ENCODE measurements around the gene TP63.

The TP63 gene

GRCh38 chr3:189806171-189806951, 175.2 kb downstream of the TP63 start:
- no peak for DNase-seq (ENCODE audit: low read depth in 2 of 2, low spot score in 1 of 2)

DNA sequence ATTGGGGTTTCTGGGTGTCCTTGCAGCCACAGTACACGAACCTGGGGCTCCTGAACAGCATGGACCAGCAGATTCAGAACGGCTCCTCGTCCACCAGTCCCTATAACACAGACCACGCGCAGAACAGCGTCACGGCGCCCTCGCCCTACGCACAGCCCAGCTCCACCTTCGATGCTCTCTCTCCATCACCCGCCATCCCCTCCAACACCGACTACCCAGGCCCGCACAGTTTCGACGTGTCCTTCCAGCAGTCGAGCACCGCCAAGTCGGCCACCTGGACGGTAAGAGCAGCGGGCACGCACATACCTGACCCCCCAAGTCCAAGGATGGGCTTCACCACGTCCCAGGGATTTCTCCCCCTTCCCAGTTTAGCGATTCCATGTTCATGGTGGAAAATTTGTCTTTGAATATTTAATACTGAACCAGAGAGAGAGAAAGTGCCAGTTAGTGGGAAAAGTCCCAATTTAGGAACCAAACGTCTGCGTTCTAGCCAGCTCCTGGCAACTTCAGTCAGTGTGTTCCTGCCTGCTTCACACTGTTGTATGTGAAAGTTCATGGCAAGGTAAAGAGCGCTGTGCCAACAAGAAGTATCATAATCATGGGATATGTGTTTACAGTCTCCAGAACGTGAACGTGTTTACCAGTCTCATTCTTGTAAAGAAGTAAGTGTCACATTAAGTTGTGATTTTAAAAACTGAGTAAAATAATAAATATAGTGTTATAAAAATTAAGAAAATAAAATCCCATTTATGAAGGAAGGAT, 177.2 kb downstream of the TP63 start:
- no peak for DNase-seq (ENCODE audit: low read depth in 2 of 2, low spot score in 1 of 2)

- DNase-seq (ENCODE audit: low read depth in 2 of 2, low spot score in 1 of 2) = no peak
Observed at GRCh38 chr3:189809583-189809982, 178.4 kb downstream of the TP63 start.

DNA sequence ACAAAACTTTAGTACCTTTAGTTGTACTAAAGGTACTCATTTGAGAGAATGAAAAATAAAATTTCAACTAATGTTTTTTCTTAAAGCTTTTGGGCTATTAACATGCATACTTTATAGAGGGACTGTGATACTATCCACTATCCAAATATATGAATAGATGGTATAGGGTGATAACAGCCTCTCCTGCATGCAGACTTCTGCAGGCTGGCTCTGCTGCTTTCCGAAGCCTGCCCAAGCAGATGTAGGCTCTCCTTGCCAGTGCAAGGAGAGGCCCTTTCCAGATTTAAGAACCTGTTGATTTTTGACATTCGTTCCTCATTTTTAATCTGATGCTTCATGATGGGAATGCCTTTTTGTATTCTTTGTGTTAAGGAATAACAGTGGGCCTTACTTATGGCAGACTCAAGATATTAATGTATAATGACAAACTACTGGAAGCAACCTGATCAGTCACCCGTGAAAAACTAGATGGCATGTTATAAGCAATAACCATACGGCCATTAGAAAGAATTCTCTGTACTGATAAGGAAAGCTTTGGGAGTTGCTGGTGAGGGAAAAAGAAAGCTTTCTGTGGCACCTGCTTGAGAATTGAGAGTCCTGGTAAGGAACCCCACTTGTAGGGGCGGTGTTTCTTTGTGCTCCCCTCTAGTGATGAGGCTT, 181.7 kb downstream of the TP63 start:
- DNase-seq (ENCODE audit: low read depth in 2 of 2, low spot score in 1 of 2) = no peak

GRCh38 chr3:189813647-189814240, 182.6 kb downstream of the TP63 start:
- DNase-seq (ENCODE audit: low read depth in 2 of 2, low spot score in 1 of 2) = no peak

DNA sequence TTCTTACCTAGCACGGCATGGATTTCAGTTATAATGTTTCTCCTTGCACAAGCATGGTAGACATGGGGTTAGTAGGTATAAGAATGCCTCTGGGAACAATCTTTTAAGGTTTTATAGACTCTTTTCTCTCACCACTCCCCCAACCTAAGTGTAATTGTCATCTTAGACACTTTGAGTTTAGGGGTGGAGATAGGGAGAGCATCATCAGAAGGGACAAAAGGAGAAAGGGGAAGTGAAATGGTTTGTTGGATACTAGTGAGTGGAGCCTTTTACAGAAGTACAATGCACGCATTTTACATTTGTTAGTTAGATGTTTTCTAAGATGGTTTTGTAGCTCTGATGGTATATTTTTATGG, 189.2 kb downstream of the TP63 start:
- no peak for DNase-seq (ENCODE audit: low read depth in 2 of 2, low spot score in 1 of 2)

- DNase-seq (ENCODE audit: low read depth in 2 of 2, low spot score in 1 of 2) = no peak
Observed at GRCh38 chr3:189821262-189821661, 190.1 kb downstream of the TP63 start.

- no peak for DNase-seq (ENCODE audit: low read depth in 2 of 2, low spot score in 1 of 2)
Observed at GRCh38 chr3:189822726-189823125, 191.5 kb downstream of the TP63 start.

DNA sequence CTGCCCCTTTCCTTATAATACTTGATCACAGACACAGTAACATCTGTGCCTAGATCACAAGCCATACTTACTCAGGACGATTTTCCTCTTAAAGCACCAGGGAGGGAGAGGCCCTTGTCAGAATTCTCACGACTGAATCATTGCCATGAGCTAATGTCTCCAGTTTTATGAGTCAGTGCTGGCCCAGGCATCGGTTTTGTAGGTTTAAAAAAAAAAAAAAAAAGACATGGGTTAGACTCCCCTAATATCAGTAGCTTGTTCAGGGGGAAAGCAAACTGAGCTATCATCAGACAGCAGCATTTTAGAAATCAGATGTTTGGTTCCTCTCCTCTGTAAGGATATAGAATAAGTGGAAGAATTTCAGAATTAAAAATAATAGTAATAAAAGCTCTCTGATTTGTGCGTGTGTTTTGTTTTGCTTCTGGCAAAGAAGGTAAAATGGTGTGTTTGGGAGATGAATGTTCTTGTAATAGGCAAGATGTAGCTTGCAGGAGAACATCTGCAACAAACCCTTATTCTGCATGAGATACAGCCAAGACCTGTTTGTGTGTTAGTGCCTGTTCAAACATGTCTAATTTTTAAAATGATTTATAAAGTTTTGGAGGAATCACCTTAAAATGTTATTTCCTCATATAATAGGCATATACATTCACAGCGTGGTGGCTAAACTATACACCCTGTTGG, 193.6 kb downstream of the TP63 start:
- DNase-seq (ENCODE audit: low read depth in 2 of 2, low spot score in 1 of 2) = no peak

DNA sequence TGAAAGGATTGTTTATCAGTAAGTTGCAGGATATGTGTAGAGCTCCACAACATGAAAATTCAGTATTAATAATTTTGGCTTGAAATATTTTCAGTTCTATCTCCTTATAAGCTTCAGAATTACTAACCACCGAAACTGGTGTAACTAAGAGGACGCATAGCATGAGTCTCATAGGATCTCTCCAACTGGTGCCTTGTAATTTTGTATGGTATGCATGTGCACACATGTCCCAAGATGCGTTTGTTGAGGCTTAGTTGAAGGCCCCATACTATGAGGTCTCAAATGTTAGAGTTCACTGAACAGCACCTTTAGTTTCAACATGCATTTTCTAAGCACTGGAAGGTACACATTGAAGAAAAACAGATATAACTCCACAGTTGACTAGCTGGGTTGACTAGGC, 195.4 kb downstream of the TP63 start:
- no peak for DNase-seq (ENCODE audit: low read depth in 2 of 2, low spot score in 1 of 2)

DNA sequence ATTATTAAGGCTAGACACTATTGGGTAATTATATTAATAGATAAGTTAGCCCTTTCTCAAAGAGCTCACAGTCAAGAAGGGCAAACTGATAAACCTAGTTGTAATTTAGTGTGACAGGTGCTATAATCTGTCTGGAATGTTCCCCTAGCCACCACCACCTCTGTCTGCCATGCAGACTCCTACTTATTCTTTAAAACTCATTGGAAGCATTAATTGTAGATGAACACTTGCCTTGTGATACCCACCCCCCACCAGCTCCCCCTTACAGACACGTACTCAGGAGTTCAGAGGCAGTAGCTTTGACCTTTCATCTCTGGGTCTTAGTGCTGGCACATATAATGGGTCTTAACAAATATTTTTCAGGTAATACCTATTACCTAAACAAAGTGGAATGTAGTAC, 195.9 kb downstream of the TP63 start:
- no peak for DNase-seq (ENCODE audit: low read depth in 2 of 2, low spot score in 1 of 2)

DNA sequence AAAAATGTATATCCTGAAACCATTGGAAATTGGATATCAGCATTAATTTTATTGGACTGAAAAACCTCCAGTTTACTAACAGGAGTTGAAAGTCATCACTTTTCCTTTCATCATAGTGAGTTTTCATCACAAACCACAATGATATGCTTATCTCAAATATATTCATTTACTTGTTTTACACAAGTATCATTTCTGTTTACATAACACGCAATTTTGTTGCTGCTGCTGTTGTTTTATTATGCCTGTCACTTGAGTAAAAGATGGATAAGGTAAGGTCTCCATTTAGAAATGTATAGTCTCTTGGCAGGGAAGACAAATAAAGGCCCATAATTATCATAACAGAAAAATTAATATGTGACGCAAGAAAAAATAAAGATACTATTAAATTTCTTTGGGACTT, 199.2 kb downstream of the TP63 start:
- DNase-seq (ENCODE audit: low read depth in 2 of 2, low spot score in 1 of 2) = no peak

DNA sequence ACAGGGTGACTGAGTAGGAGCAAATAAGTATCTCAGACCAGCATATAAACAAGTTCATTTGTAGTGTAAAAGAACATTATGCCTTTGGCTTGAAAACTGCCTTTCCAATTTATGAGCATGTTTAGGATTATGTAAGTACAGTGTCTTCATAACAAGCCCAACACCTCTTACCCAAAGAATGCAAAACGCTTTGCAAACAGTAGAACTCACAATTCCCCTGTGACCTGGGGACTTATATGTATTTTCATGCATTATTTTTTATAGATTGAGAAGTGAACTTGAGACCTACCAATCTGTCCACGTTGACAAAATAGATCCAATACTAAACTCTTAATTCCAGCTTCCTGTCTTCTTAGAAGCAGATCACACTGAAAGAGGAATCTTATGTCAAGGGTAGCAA, 202.1 kb downstream of the TP63 start:
- DNase-seq (ENCODE audit: low read depth in 2 of 2, low spot score in 1 of 2) = no peak

- DNase-seq (ENCODE audit: low read depth in 2 of 2, low spot score in 1 of 2) = no peak
Observed at GRCh38 chr3:189833996-189834395, 202.8 kb downstream of the TP63 start.

DNA sequence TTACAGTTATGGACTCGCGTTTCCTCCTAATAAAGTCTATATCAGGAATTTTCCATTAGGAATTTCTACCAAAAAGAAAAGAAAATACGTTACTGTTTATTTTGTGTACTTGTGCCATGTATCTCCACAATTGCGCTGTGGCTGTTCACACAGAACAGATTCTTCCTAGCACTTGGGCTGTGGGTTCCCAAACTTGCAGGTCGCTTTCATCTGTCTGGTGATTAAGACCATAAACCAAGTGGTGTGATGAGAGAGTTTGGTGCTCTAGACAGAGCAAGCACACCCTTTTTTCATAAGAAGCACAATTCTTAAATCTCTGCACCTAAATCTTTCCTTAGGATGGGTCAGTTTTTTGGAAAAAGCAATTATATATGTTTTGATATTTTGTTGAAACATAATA, 203.3 kb downstream of the TP63 start:
- no peak for DNase-seq (ENCODE audit: low read depth in 2 of 2, low spot score in 1 of 2)

- no peak for DNase-seq (ENCODE audit: low read depth in 2 of 2, low spot score in 1 of 2)
Observed at GRCh38 chr3:189836795-189837194, 205.6 kb downstream of the TP63 start.

DNA sequence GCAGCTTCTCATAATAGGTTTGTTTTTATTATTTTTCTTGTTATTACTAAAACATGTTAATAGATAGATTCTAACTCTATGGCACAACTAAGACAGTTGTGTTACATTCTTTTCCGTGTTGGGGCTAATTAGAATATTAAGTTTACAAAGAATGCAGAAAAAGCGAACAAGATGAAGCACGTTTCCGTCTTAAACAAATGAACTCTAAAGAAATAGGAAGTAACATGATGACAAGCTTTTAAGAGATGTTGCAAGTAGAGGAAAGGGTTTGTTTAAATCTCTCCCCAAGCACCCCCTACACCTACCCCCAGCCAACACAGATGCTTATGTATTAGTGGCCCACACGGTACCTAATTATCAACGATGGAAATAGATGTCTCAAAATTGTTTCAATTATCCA, 207.1 kb downstream of the TP63 start:
- DNase-seq (ENCODE audit: low read depth in 2 of 2, low spot score in 1 of 2) = no peak

- DNase-seq (ENCODE audit: low read depth in 2 of 2, low spot score in 1 of 2) = no peak
Observed at GRCh38 chr3:189839576-189839975, 208.4 kb downstream of the TP63 start.

DNA sequence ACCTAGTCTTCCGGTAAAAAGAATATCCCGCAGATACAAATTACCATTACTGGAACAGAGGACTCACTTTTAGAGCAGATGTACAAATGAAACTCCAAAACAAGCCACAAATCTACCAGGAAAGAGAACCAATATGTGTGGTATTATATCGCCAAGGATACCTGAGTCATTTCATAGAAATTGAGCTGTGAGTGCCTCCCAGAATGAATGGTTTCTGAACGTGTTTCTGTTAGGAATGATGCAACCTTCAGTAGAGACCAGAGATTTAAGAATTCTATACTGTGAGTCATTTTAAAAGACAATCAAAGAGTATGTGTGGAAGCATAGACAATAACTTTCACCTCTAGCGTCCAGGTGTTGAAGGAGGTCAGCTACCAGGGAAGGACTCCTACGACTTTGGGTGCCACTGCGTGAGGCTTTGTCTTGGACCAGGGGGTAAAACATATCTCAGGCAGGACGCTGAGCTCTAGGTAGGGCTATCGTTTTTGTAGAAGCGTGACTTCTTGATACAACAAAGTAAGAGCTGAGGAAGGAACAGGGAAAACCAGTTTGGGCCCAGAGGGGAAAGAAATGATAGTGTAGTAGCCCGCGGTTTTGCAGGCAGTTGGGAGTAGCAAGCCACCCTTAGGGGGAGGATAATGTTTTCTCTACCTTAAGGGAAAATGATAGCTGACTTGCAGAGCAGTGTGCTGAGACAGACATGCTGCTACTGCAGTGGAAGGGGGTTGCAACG, 210.4 kb downstream of the TP63 start:
- no peak for DNase-seq (ENCODE audit: low read depth in 2 of 2, low spot score in 1 of 2)

All from stimulated activated CD8-positive, alpha-beta memory T cell treated with anti-CD3 and anti-CD28 coated beads, Interleukin-4, amount 100 ng/mL, for 1 hour (primary cell).